ENCODE measurements around the gene FZD7. TPM values are rescaled to one million over a fixed set of nuclear protein-coding genes. Genes with fewer than 3 reads are reported as not detected.

FZD7 gene
- 27.5 TPM for polyA plus RNA-seq (ENCODE audit: insufficient read length)

DNA sequence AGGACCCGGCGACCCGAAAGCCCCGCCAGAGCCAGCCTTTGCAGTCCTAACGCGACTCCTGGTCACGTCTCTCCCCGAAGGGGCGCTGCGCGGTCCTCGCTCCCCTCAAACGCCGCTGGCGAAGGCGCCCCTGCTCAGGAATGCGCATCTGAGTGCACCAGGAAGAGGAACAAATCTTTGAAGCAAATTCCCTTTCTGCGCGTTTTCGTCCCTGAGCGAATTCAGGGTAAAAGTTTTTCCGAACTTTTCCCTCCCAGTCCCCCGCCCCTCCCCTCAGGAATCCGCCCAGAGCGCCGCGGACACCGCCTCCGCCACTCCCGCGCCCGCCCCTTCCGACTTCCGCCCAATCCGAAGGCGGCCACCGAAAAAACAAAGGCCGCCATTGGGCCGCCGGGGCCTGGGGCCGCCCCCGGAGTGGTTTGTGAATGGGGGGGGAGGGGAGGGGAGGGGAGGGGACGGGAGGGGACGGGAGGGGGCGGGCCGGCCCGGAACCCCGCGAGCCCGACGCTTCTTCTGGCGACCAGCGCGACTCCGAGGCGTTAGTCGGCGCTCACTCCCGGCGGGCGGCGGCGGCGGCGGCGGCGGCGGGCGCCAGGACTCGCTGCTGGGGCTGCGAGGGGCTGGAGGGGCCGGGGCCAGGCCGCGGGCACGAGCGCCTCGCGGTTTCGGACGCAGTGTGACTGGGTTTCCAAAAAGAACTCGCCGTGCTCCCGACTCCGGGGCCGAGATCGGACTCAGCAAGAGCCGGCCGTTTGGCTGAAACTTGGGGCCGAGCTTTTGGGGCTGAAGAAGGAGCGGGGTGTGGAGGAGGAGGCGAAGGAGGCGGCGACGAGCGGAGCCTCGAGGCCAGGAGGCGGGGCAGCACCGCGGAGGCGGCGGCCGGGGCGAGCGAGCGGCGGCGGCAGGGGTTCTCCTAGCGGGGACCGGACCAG lies at the start of gene FZD7:
TSS of gene FZD7 (plus strand) at position 539 of the 932 bp plus-strand sequence. CDS start 793 bp downstream, outside the sequence.
- DNase-seq: peak; percentile 97

GRCh38 chr2:201984333-201984732 lies 49.3 kb upstream of the FZD7 start:
- no peak for DNase-seq

DNA sequence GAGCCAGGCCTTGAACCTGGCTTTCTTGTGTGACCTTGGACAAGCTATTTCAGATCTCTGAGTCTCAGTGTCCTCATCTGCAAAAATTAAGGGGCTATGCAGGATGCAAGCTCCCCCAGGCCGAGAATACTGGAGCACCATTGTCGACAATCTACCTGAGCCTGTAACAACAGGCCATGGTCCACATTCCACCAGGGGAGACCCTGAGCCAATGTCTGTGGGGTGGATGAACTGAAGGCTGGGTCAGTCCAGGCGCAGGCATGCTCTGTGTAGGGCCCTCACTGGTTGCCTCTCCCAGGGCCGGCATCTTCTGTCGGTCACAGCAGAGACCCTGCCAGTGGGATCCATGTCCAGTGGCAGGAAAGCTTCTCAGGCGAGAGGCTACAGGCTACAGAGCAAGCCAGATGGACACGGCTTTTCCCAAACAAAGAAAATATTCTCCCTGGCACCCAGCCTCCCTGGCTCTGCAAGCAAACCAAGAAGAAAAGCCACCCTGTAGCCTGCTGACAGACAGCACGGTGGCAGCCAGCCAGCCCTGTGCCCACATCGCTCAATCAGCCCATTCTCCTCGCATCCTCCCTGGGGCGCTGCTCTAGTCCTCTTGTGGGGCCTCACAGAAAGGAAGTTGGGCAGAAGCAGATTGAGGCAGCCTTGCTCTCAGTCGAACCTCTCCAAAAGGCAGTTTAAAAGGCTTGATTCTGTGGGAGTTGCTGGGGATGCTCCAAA lies 48.7 kb upstream of the FZD7 start:
- DNase-seq: peak; percentile 23

- DNase-seq: no peak
Measured at GRCh38 chr2:201985728-201986462, 47.8 kb upstream of the FZD7 start.

GRCh38 chr2:201986463-201986735 lies 47.3 kb upstream of the FZD7 start:
- DNase-seq: no peak

DNA sequence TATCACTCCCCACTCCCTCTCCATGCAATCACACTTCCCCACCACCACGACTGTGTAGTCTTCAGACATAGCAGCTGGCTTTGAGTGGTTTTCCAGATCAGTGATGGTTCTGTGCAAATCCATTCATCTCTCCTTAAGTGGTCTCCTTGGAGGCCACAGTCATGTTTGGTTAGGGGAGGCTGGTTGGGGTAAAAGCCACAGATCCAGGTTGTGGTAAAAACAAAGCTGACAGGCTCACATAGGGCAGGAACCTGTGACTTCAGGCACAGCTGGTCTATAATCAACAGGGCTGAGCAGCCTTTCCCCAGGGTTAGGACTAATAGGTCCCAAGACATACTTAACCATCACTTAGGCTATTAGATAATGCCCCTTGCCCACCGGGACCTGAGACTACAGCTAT lies 46.2 kb upstream of the FZD7 start:
- DNase-seq: no peak

GRCh38 chr2:201990069-201990468 lies 43.6 kb upstream of the FZD7 start:
- DNase-seq: no peak

GRCh38 chr2:201992960-201993359 lies 40.7 kb upstream of the FZD7 start:
- DNase-seq: no peak

GRCh38 chr2:201994973-201995638 lies 38.5 kb upstream of the FZD7 start:
- no peak for DNase-seq

GRCh38 chr2:201996006-201996405 lies 37.6 kb upstream of the FZD7 start:
- no peak for DNase-seq

- DNase-seq: no peak
Measured at GRCh38 chr2:201996679-201997314, 36.9 kb upstream of the FZD7 start.

DNA sequence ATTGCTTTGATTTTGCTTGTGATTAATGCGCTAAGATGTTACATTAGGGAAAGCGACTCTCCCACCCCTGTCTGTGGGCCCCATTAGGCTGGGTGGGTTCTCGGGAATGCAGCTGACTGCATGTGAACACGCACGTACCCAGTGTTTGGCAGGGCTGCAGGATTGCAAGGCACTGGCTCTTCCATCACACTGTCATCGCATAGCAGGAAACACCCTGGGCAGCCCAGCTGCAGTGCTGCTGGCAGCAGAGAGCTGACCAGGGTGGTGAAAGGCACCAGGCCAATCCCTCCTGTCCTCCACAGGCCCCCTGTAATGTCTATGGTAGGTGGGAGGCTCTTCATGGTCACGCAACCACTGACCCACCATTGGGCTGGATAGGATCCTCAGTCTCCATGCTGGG lies 34.4 kb upstream of the FZD7 start:
- no peak for DNase-seq

- DNase-seq: no peak
Measured at GRCh38 chr2:202001826-202002225, 31.8 kb upstream of the FZD7 start.

DNA sequence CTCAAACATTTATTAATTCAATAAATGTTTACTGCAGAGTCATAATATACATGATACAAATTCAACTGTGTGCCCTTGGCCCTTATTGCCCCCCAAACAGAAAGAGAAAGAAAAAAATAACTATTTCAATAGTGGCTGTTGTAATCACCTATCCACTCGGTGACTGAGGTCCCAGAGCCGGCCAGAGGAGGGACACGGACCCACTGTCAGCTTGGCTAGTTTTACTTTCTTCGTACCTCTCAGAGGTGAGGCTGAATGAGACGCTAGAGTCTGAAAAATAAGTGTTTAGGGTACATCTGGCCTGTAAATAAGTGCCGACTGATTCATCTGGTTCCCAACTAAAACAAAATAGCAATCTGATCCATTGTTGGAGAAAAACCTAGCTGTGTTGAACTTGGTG lies 31.3 kb upstream of the FZD7 start:
- no peak for DNase-seq

DNA sequence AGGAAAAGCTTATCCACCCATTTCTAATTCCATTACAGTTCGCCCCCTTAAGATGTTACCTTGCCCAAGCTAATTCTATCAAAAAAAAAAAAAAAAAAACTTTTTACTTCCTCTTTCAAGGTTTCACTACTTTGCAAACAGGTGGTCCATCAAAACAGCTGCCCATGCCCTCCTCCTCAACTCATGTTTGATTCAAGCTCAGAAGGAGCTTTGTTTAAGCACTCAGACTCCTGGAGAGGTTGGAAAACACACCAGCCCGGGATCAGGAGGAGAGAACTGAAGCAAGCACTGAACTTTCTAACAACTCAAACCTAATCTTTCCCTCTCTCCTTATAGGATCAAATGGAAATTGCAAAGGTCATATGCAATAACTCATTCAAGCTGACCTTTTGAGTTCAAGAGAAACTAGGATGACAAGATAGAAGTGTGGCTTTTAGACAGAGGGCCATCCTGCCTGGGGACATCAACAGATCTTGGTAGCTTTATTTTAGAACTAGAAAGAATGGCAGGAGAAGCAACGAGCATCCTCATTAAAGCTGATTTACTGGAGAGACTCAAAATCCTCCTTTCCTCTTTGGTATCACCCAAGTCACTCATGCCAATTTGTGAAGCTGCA lies 28.3 kb upstream of the FZD7 start:
- no peak for DNase-seq

- no peak for DNase-seq
Measured at GRCh38 chr2:202006301-202006700, 27.4 kb upstream of the FZD7 start.

DNA sequence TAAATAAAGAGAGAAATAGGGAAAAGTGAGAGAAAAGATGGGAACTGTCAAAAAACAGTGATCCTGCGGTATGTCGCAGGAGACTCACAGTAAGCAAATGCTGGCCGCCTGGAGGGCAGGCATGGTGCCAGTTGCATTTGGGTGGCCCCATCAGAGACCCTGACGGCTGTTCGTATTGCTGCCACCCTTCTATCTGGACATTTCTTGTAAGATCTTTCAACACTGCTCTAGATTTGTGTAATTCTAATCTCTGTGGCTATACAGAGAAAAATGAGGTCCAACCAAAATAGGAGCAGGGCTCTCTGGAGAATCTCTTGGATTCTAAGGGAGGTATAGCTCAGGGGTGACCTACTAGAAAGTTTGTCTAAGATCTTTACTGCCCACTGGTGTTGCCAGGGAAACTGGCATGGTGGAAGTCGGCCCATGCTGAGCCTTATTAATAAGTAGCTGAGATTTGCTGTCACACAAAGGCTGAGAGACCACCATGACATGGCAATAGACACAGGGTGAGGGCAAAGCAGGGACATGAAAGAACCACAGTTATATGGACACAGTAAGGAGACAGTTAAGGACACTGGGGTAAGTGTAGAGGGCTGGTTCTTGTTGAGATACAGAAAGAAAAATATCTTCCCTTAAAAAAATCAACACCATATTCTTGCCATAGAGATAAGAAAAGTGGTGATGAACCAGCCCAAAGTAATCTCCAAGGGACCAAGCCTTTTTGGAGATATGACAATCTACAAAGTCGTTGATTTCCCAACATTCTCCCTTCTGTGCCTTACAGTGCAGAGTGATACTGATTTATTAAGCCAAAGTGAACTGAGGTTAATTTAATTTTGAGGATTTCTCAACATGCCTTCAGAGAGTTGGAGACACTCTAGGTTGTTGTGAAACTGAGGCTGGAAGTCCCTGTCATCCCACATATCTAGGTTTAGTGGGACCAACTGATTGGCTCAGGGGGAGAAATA lies 26.4 kb upstream of the FZD7 start:
- no peak for DNase-seq

DNA sequence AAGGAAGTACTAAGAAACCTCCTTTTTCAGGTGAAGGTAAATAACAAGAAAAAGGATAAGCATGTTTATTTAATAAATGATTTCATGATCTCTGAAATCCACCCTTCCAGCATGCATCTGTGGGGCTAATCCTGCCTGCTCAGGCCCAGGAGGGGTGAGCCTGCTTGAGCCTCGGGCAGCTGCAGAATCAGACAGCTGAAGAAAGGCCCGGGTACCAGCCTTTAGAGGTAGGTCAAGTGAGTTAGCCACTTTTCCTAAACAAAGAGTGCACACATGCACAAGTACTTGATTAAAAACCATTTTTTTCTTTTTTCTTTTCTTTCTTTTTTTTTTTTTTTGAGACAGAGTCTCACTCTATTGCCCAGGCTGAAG lies 25.7 kb upstream of the FZD7 start:
- no peak for DNase-seq

- DNase-seq: no peak
Measured at GRCh38 chr2:202009019-202009481, 24.6 kb upstream of the FZD7 start.

DNA sequence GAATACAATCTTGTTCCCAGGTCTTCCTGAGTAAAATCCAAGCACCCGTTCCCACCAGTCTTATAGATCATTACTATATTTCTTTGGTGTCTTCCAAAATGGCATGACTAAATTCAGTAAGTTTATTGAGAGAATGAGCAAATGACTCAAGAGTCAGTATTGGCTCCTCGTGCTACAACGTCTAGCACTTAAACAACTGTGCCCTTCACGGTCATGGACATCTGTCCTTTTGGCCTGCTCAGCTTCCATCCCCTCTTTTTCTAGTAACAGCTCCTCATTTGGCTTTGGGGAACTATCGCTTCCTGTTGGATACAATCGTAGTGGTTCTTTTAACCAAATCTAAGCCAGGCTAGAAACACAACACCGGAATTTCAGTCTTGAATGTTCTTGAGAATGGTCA lies 24.1 kb upstream of the FZD7 start:
- DNase-seq: no peak
